SH-SY5Y (cell line): ENCODE results near the gene PEG3.

Experiments
- GATA2 ChIP-seq: IDR thresholded peaks from 2 replicates; pipeline ENCODE4 v1.6.1; 2011; ENCODE audit warnings: mild to moderate bottlenecking, low read depth, low read length
- GATA3 ChIP-seq: IDR thresholded peaks from 2 replicates; pipeline ENCODE4 v1.6.1; 2011; ENCODE audit warnings: low read depth, mild to moderate bottlenecking, low read length, moderate library complexity

GRCh38 chr19:56835401-56835800 is 5.1 kb downstream of the PEG3 start:
- no peak for TF ChIP-seq GATA3
- no peak for TF ChIP-seq GATA2
